LNCAP (cell line): Measurements from ENCODE around the gene MRTFB.

Source experiments
- TF ChIP-seq, protein P1 (sequence below): fragments of 450-650 bp; IDR thresholded peaks from 2 replicates; pipeline ENCODE4 v1.5.1; 2017; ENCODE audit warnings: mild to moderate bottlenecking

Gene MRTFB

DNA sequence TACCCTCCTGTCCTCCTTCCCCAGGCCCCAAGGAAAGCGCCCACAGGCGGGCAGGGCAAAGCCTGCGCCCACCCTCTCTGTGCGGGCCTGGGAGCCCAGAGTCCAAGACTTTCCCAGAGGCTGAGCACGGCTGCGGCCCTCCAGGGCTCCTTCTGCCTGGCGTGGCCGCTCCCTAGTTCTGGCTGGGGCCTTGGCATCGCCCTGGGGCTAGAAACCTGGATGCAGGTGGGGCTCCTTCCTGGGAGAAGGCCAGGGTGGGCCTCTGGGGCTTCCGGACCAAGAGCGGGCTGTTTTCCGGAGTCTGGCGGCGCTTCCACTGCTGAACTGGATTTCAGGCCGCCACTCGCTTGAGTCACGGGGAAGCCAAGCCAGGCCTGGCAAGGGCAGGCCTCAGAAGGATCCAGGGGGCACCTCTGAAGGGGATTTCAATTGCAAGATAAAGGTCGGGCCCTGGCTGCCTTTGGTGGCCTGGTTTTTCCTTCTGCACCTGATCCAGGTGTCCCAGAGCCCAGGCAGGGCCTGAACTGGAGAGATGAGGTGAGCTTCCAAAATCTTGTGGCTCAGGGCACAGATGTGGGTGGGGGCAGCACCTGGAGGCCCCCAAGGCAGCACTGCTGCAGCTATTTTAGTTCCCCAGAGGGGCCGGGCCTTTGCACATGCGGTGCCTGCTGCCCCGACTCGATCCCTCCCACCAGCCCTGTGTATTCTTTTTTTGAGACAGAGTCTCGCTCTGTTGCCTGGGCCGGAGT, 227.4 kb downstream of the MRTFB start:
- TF ChIP-seq, protein P1, sequence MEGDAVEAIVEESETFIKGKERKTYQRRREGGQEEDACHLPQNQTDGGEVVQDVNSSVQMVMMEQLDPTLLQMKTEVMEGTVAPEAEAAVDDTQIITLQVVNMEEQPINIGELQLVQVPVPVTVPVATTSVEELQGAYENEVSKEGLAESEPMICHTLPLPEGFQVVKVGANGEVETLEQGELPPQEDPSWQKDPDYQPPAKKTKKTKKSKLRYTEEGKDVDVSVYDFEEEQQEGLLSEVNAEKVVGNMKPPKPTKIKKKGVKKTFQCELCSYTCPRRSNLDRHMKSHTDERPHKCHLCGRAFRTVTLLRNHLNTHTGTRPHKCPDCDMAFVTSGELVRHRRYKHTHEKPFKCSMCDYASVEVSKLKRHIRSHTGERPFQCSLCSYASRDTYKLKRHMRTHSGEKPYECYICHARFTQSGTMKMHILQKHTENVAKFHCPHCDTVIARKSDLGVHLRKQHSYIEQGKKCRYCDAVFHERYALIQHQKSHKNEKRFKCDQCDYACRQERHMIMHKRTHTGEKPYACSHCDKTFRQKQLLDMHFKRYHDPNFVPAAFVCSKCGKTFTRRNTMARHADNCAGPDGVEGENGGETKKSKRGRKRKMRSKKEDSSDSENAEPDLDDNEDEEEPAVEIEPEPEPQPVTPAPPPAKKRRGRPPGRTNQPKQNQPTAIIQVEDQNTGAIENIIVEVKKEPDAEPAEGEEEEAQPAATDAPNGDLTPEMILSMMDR, result no peak

DNA sequence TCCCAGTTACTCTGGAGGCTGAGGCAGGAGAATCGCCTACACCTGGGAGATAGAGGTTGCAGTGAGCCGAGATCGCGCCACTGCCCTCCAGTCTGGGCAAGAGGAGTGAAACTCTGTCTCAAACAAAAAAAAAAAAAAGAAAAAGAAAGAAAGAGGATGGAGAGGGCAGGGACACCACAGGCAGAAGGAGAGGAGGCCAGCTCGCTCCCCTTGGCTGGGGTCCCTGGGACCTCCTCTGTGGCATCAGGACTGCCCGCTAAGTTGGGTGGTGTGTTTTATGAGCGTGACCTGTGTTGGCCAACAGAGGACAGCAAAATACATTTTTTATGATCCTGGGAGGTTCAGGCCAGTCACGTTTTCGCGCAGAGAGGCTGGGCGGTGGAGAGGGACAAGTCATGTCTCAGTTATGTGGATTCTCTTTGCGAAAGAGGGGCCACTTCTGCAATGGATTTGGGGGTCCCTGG, 229.6 kb downstream of the MRTFB start:
- TF ChIP-seq, protein P1, result peak; percentile 85

DNA sequence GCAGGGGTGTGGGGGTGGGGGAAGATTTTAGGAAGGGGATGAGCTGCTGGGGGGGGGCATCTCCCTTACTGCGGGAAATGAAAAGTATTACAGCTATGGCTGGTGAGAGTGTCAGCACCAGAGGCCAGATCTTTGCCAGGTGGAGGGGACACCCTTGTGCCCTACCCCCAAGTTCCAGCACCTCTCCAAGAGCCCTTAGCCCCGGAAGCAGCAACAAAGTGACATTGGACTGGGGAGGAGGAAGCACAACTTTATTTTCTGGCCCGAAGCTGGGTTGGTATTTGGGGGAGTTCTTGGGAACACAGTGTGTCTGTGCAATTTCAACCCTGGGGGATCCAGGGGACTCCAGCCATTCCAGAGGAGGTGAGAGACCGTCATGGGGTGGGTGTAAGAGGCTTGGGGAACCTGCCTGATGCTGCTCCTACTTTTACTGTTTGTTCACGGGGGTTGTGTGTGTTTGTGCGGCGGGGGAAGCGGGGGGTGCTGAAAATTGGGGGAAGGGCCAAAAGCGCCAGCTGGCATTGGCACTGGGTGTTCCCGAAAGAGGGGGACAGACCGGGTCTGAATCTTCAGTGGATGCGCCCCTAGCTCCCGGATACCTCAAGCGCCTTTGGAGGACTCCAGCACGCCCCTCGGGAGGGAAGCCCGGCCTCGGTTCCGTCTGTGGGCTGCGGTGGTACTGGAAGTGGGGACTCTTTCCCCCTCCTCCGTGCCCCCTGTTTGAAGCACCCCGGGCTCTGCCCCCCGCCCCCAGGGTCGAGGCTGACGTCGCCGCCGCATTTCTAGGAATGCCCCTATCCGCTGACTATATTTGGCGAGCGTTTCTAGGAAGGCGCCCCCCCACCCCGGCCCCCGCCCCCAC, 230.3 kb downstream of the MRTFB start:
- TF ChIP-seq, protein P1, result no peak

DNA sequence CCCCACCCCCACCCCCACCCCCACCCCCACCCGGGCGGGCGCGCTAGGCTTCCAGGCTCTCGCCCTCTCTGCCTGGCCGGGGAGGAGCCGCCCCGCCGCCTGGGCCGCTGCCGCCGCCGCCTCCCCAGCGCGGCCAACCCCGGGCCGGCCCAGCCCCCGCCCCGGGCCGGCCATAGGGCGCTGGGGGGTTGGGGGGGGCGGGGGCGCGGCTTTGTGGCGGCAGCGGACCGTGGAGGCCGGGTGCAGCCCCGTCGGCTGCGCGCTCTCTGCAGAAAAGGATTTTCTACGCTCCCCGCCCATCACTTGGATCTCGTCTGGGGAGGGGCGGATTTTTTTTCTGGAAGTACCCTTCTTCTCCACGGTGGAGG, 230.9 kb downstream of the MRTFB start:
- TF ChIP-seq, protein P1, result no peak

DNA sequence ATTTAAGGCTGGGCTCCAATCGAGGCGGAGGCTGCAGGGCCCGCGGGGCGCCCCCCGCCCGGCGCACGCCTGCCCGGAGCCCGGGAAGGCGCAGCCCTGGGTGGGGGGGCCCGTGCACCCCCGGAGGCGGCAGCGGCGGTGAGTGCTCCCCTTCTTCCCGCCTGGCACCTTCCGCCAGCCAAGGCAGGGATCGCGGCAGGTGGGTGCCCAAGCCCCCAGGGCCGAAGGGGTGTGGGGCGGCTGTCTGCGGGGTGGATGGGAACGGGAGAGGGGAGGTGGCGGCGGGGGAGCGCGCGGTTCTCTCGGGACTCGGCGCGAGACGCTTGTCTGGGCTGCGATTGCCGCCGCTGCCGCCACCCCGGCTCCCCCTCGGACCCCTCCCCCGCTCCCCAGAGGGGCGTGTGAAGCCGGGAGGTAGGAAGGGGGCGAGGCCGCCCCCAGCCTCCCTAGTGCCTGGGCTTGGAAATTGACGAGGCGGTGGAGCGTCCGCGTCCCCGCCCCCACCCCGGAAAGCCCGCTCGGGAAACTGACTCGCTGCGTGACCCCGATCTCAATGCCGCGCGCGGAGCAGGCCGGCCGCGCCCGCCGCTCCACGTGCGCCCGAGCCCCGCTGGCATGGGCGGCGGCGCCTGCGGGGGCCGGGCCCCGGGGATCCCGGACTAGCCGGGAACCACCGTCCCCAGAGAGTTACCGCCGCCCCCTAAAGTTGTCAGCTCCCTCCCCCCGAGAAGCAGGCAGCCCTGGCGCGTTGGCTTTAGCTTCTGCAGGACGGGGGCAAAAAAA, 231.5 kb downstream of the MRTFB start:
- TF ChIP-seq, protein P1, result no peak

DNA sequence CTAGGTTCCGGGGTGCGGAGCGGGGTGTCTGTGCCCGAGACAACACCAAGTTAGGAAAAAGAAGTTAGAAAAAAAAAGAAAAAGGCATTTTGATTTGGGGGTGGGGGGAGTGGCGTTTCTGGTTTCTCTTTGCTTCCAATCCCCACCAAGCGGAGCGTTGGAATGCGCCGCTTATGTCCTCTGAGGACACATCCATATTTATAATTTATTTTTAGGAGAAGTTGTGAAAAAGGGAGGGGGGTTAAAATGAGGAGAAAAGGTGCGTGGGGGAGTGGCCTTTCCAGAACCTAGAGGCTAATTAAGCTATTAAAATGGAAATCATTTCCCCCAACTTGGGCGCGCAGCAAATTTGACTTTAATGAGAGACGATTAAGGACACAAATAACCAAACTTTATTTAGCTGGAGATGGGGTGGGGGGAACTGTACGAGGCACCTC, 232.1 kb downstream of the MRTFB start:
- TF ChIP-seq, protein P1, result no peak

DNA sequence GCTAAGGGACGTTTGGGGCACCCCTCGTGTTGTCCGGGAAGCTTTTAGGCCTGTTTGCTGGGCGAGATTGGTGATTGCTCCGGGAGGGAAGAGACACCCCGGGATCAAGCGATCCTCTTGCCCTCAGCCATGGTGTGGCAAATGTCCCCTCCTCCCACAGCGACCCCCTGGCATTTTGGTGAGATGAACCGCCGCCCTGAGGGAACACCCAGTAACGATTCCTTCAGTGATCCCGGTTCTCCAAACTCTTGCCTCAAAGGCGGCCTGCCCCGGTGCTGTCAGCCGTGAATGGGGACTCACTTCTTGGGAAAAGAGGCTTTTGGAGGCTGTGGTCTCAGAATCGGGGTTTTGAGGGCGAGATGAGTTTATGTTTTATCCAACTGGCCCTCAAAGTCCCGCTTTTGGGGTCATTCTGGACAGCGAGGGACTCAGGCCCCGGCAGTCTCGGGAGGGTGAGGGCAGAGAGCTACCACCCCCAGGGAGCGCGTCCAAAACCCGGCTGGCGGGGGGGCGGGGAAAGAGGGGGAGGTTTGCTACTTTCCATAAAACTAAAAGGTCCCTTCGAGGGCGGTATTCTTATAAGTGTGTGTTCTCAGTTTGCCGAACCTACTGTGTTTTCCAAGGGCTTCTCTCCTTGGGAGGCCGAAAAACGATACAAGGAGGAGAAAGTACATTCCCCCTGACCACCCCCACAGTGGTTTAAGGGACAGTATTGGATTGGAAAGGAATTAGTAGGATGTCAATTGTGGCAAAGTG, 232.7 kb downstream of the MRTFB start:
- TF ChIP-seq, protein P1, result no peak
